Heart left ventricle (tissue), 16 donors: ENCODE results near the gene KIF20A. TPM values are rescaled to one million over a fixed set of nuclear protein-coding genes. Genes with fewer than 3 reads are reported as not detected.
A peak's percentile ranks its signal among the peaks of the same experiment; 100 is the strongest.

Experiments
- ATAC-seq, 4 donors: fragments of 200-7000 bp; cut with Tn5 transposase; one replicate each; pipeline ENCODE4 v1.9.1; 2020 to 2022; ENCODE audit warnings: moderate library complexity in 4 of 4, mild to moderate bottlenecking in 3 of 4, moderate number of reproducible peaks in 1 of 4
- DNase-seq, 5 donors: peaks; one replicate each; pipeline ENCODE4 v3.0.0-alpha.2; 2020
- H3K27ac ChIP-seq, 12 donors: fragments of 200-600 bp; sonication (generic) in 4 of 12; one replicate each; pipeline versions ENCODE4 v1.5.0 to v1.8.0; 2016 to 2022; ENCODE audit warnings: mild to moderate bottlenecking in 2 of 12
- H3K27me3 ChIP-seq, 9 donors: fragments of 200-600 bp; sonication (generic) in 2 of 9; one replicate each; pipeline versions ENCODE4 v1.5.1 to v1.8.0; 2016 to 2022; ENCODE audit warnings: mild to moderate bottlenecking in 3 of 9
- H3K36me3 ChIP-seq, 9 donors: fragments of 200-600 bp; sonication (generic) in 2 of 9; one replicate each; pipeline versions ENCODE4 v1.5.0 to v1.8.0; 2018 to 2022; ENCODE audit warnings: mild to moderate bottlenecking in 2 of 9
- H3K4me1 ChIP-seq, 12 donors: fragments of 200-600 bp; sonication (generic) in 4 of 12; one replicate each; pipeline versions ENCODE4 v1.5.0 to v1.8.0; 2016 to 2022; ENCODE audit warnings: mild to moderate bottlenecking in 3 of 12
- H3K4me3 ChIP-seq, 12 donors: fragments of 200-600 bp; sonication (generic) in 4 of 12; one replicate each; pipeline versions ENCODE4 v1.5.0 to v1.8.0; 2017 to 2022; ENCODE audit warnings: mild to moderate bottlenecking in 9 of 12, moderate library complexity in 4 of 12
- H3K9me3 ChIP-seq, 12 donors: fragments of 200-600 bp; sonication (generic) in 4 of 12; one replicate each; pipeline versions ENCODE4 v1.5.0 to v1.8.0; 2016 to 2022; ENCODE audit warnings: mild to moderate bottlenecking in 1 of 12
- POLR2A ChIP-seq, 2 donors: fragments of 450-650 bp; IDR thresholded peaks; one replicate each; pipeline ENCODE4 v1.6.1; 2017; ENCODE audit warnings: antibody characterized with exemption in 2 of 2, mild to moderate bottlenecking in 2 of 2, moderate library complexity in 2 of 2
- whole genome bisulfite sequencing, 4 donors: extraction: QIAGEN DNeasy Blood & Tissue Kit in 2 of 4; methylation state at CpG; one replicate each; pipeline versions ENCODE4 v1.1.5 to v1.1.7; 2013 to 2018; 5-methylcytosine and 5-hydroxymethylcytosine counted together
- intact Hi-C, 10 donors: fragments of 100-400 bp; cut with DNase I; formaldehyde crosslinking; loops; one replicate each; pipeline versions ENCODE4 v1.11.1 to v1.14.2; 2022
- polyA plus RNA-seq, 2 donors: library from polyadenylated mRNA; stranded (reverse); fragments of 200-250 nt; gene quantifications; one replicate each; pipeline ENCODE4 v1.2.3, GENCODE V29; 2013
- total RNA-seq, 9 donors: library from RNA; depleted of rRNA in 2 of 9; stranded (reverse); fragments of >200 nt in 2 of 9; fragmentation: NEBNext Ultra II Directional in 3 of 9; extraction: Animal tissue kit (Norgen Biotek cat#: 25700) in 3 of 9; gene quantifications; one replicate each; pipeline versions ENCODE4 v1.1.0 to v1.2.4, GENCODE V29; 2016 to 2023
- TF ChIP-seq, protein P1 (sequence below), 12 donors: fragments of 200-600 bp; sonication (generic) in 4 of 12; IDR thresholded peaks; one replicate each; pipeline versions ENCODE4 v1.5.0 to v1.8.0; 2018 to 2022; ENCODE audit warnings: antibody characterized with exemption in 12 of 12, mild to moderate bottlenecking in 5 of 12
- donor health status: ischemic (EF 13 %, LVEDD 7.1; RV severe dilation, severe dysfunction).
- donor health status: healthy with polysubstance abuse.
- donor health status: DM: no; HTN: yes; CAD: no.
- donor health status: DM: no; HTN: no; CAD: no.
- donor health status: ischemic (EF 25% LVEDD 6.9; RV normal size, moderate dysfunction).
- donor health status: ischemic (EF 25% LVEDD 5.7; RV mildly dilated, moderate dysfunction).
- donor health status: healthy.
- donor health status: DM: yes; HTN: yes; CAD: no.
- donor health status: ischemic (EF 35%, LVEDD 5.7; RV mildly dilated, moderate dysfunction).
- donor health status: nonischemic (EF 11% LVEDD 7.7; RV severe dilation, severe dysfunction).
- donor health status: DM: yes; HTN: yes; CAD: no.
- donor health status: PGD.
- donor health status: ischemic (EF 29% LVEDD 5.4; RV normal size, mild dysfunction).
- donor health status: nonischemic (EF 23%, LVEDD 6.1; RV moderate dilation, normal function).

KIF20A gene
- total and polyA plus RNA-seq, 11 donors: 0.12 to 12.2 (median 0.77) TPM; not detected in 2

DNA sequence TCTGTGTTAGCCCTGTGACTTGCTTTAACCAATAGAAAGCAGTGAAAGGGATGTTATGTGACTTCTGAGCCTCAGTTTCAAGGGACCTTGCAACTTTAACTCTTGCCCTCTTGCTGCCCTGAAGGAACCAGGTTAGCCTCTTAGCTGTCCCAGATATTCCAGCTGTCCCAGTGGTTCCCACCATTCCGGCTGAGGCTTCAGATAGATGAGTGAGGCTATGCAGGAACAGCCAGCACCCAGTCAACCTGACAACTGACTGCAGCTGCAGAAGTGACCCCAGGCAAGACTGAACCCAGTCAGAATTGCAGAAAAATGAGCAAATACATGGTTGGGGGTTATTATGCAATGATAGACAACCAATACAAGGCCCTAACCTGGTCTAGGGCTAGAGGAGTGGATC, 44.6 kb downstream of the KIF20A start:
- intact Hi-C loops: loop anchor here in 9 of 10 donors (1.0 to 10.0 kb wide), 8 partner anchors 57 to 281 kb away; no protein-coding TSS in a partner anchor
- no peaks in the 10 kb centered on the region for H3K27me3 ChIP-seq
- ATAC-seq (peak in 1 of 4 donors; percentile 15), DNase-seq (no peak)
- H3K4me3 ChIP-seq: no peak overlapping the region
- peaks cover 0 to 13% (median 4%) of the 10 kb centered on the region in 12 donors for H3K9me3 ChIP-seq
- H3K4me1 ChIP-seq: peaks cover 0 to 8% (median 0%) of the 10 kb centered on the region in 12 donors
- H3K36me3 ChIP-seq: no peaks in the 10 kb centered on the region
- TF ChIP-seq, protein P1, sequence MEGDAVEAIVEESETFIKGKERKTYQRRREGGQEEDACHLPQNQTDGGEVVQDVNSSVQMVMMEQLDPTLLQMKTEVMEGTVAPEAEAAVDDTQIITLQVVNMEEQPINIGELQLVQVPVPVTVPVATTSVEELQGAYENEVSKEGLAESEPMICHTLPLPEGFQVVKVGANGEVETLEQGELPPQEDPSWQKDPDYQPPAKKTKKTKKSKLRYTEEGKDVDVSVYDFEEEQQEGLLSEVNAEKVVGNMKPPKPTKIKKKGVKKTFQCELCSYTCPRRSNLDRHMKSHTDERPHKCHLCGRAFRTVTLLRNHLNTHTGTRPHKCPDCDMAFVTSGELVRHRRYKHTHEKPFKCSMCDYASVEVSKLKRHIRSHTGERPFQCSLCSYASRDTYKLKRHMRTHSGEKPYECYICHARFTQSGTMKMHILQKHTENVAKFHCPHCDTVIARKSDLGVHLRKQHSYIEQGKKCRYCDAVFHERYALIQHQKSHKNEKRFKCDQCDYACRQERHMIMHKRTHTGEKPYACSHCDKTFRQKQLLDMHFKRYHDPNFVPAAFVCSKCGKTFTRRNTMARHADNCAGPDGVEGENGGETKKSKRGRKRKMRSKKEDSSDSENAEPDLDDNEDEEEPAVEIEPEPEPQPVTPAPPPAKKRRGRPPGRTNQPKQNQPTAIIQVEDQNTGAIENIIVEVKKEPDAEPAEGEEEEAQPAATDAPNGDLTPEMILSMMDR (IDR thresholded peaks at IDR 0.05): no peak
- TF ChIP-seq POLR2A (IDR thresholded peaks at IDR 0.05): no peak
- WGBS, 4 donors: 83 to 100% (median 96%) methylated on average over 1 of the region's 1 CpG
- no peak overlapping the region for H3K27ac ChIP-seq

DNA sequence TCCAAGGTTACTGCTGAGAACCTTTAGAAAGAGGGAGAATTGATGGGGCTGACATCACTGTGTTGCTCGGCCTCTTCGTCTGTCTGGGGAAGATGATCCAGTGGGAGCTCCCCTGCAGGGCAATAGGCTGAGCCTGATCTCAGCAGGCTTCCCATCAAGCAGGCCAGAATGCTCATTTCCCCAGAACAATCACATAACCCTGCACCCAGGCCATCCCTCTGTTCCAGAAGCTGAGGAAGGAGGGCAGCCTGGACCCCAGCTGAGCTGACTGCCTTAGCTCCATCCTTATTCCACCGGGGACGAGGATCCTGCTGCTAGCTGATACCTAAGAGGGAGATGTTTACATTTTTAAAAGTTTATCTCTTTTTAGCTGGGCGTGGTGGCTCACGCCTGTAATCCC, 45.8 kb downstream of the KIF20A start:
- TF ChIP-seq POLR2A (IDR thresholded peaks at IDR 0.05): no peak
- TF ChIP-seq, protein P1 (IDR thresholded peaks at IDR 0.05): no peak
- Histone ChIP-seq H3K4me3 (no peak overlapping the region), H3K36me3 (no peaks in the 10 kb centered on the region), H3K27ac (no peak overlapping the region), H3K27me3 (no peaks in the 10 kb centered on the region), H3K9me3 (peaks cover 0 to 13% (median 4%) of the 10 kb centered on the region in 12 donors), H3K4me1 (peaks cover 0 to 8% (median under 1%) of the 10 kb centered on the region in 12 donors)
- 78 to 84% (median 81%) methylated on average over 6 of the region's 6 CpGs for WGBS, 4 donors
- intact Hi-C loops: loop anchor here in 8 of 10 donors (5.0 to 10.0 kb wide), 5 partner anchors 58 to 280 kb away; no protein-coding TSS in a partner anchor
- no peak for DNase-seq
- no peak for ATAC-seq

DNA sequence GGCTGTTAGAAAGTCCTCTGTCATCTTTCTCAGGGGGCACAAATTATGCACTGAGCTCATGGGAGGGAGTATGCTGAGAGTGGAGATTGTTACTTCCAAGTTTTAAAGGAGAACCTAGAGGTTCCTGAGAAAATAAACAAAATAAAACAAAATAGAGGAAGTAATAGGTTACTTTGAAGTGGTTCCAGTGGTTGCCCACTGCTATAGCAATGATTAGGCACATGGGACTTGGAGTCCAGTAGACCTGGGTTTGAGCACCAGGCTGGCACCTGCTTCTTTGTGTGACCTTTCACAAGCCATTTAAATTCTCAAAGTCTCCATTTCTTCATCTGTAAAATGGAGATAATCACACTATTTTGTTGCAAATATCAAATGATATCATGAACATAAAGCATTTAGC, 48.0 kb downstream of the KIF20A start:
- ATAC-seq (no peak), DNase-seq (no peak)
- no peak overlapping the region for H3K27ac ChIP-seq
- H3K4me1 ChIP-seq: peaks cover 0 to 21% (median 7%) of the 10 kb centered on the region in 12 donors
- TF ChIP-seq, protein P1 (IDR thresholded peaks at IDR 0.05): no peak
- TF ChIP-seq POLR2A (IDR thresholded peaks at IDR 0.05): no peak
- peaks cover 0 to 13% (median 4%) of the 10 kb centered on the region in 12 donors for H3K9me3 ChIP-seq
- no peaks in the 10 kb centered on the region for H3K36me3 ChIP-seq
- no peak overlapping the region for H3K4me3 ChIP-seq
- no peaks in the 10 kb centered on the region for H3K27me3 ChIP-seq
- intact Hi-C loops: loop anchor here in 3 of 10 donors (10.0 kb wide), 3 partner anchors 168 to 278 kb away; no protein-coding TSS in a partner anchor

DNA sequence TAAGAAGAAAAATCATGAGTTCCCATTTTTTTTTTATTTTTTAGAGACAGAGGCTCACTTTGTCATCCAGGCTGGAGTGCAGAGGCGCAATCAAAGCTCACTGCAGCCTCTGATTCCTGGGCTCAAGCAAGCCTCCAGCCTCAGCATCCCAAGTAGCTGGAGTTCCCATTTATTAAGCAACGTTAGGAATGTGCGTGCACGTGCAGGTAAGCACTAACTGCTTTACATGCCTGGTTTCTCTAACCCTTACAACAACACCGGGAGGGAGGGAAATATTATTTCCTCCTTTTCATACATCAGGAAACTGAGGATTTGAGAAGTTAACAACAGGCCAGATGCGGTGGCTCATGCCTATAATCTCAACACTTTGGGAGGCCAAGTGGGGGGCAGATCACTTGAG, 50.5 kb downstream of the KIF20A start:
- peaks cover 0 to 13% (median 4%) of the 10 kb centered on the region in 12 donors for H3K9me3 ChIP-seq
- no peaks in the 10 kb centered on the region for H3K27me3 ChIP-seq
- TF ChIP-seq, protein P1 (IDR thresholded peaks at IDR 0.05): no peak
- TF ChIP-seq POLR2A (IDR thresholded peaks at IDR 0.05): no peak
- no peaks in the 10 kb centered on the region for H3K36me3 ChIP-seq
- H3K4me1 ChIP-seq: peaks cover 0 to 18% (median 6%) of the 10 kb centered on the region in 12 donors
- H3K4me3 ChIP-seq: no peak overlapping the region
- intact Hi-C loops: loop anchor here in 3 of 10 donors (10.0 kb wide), 3 partner anchors 165 to 275 kb away; no protein-coding TSS in a partner anchor
- WGBS, 4 donors: 58 to 80% (median 72%) methylated on average over 6 of the region's 6 CpGs
- DNase-seq (no peak), ATAC-seq (no peak)
- peak overlapping the region in 2 of 12 donors; percentile 67 to 75 for H3K27ac ChIP-seq
